WI38 (cell line): ENCODE data around the gene CHSY1.
"Not testable (repeated sequence)": the region's sequence is repeated elsewhere in the genome, so short reads cannot be mapped to it uniquely, and the experiment has no call there.

Experiments
- H3K4me3 ChIP-seq: 2 replicates; pipeline ENCODE4 v1.5.1; 2011; ENCODE audit warnings: low read depth, mild to moderate bottlenecking, control low read depth, low read length
- CTCF ChIP-seq: IDR thresholded peaks from 2 replicates; pipeline ENCODE4 v1.5.1; 2012; ENCODE audit warnings: low read depth, mild to moderate bottlenecking, control low read depth, low read length

Gene CHSY1

GRCh38 chr15:101288905-101289513, 37.2 kb upstream of the CHSY1 start:
- no peak overlapping the region for H3K4me3 ChIP-seq
- peak; percentile 35; the same call in 1 of the 2 replicates for TF ChIP-seq CTCF

GRCh38 chr15:101287342-101287741, 35.5 kb upstream of the CHSY1 start:
- H3K4me3 ChIP-seq: not testable (repeated sequence)

GRCh38 chr15:101286471-101287114, 34.7 kb upstream of the CHSY1 start:
- no peak for TF ChIP-seq CTCF
- no peak overlapping the region for H3K4me3 ChIP-seq

- H3K4me3 ChIP-seq: no peak overlapping the region
- no peak for TF ChIP-seq CTCF
These were observed 32.1 kb upstream of the CHSY1 start for GRCh38 chr15:101283931-101284330.

GRCh38 chr15:101280007-101280406, 28.2 kb upstream of the CHSY1 start:
- H3K4me3 ChIP-seq: no peak overlapping the region
- no peak for TF ChIP-seq CTCF

- TF ChIP-seq CTCF: no peak
- peak overlapping the region; percentile 46 for H3K4me3 ChIP-seq
These were observed 26.2 kb upstream of the CHSY1 start for GRCh38 chr15:101277943-101278564.

GRCh38 chr15:101277038-101277822, 25.4 kb upstream of the CHSY1 start, which contains the start of gene SELENOS:
Gene SELENOS, minus strand, starts transcription at chr15:101277485. Its CDS starts 68 bp downstream, at chr15:101277417.
- no peak for TF ChIP-seq CTCF

More at GRCh38 chr15:101277038-101277822, 25.4 kb upstream of the CHSY1 start, which contains the start of gene SELENOS:
- H3K4me3 ChIP-seq: peak within 1 kb of the TSS; percentile 98
